AG04449 (cell line): Measurements from ENCODE around the gene XAGE5.
"Not testable (repeated sequence)": the region's sequence is repeated elsewhere in the genome, so short reads cannot be mapped to it uniquely, and the experiment has no call there.

Experiments used
- CTCF ChIA-PET: fragments of 350-600 bp; formaldehyde crosslinking; extraction: SDS; loops from one replicate; lab custom pipeline; 2021; ENCODE audit warnings: antibody characterized with exemption; lab: Yijun Ruan, JAX
- POLR2A ChIA-PET: fragments of 400-600, 350-600 bp; formaldehyde crosslinking; extraction: SDS; loops from one replicate; lab custom pipeline; 2020; ENCODE audit warnings: antibody characterized with exemption, inconsistent platforms; lab: Yijun Ruan, JAX
- DNase-seq: peaks from one replicate; pipeline ENCODE4 v3.0.0-alpha.2; 2010; ENCODE audit warnings: low read depth, low spot score
- H3K4me3 ChIP-seq: 2 replicates; pipeline ENCODE4 v1.5.1; 2011; ENCODE audit warnings: low read depth, mild to moderate bottlenecking, control low read depth, low read length
- CTCF ChIP-seq: IDR thresholded peaks from one replicate; pipeline ENCODE4 v1.5.1; 2011; ENCODE audit warnings: mild to moderate bottlenecking, moderate library complexity, low read length, control low read depth, inconsistent platforms; ENCODE audit not compliant: insufficient read depth; ENCODE audit errors: missing control alignments

XAGE5 gene

GRCh38 chrX:52830551-52830950 lies 19.5 kb downstream of the XAGE5 start:
- no peak for TF ChIP-seq CTCF
- no peak overlapping the region for H3K4me3 ChIP-seq
- no peak for DNase-seq
- POLR2A ChIA-PET: no interaction called here
- CTCF ChIA-PET: no interaction called here

GRCh38 chrX:52839137-52839536 lies 28.1 kb downstream of the XAGE5 start:
- H3K4me3 ChIP-seq: no peak overlapping the region
- ChIA-PET CTCF (no interaction called here), POLR2A (no interaction called here)
- TF ChIP-seq CTCF: no peak
- no peak for DNase-seq

- POLR2A ChIA-PET, CTCF ChIA-PET, DNase-seq, H3K4me3 ChIP-seq: not testable (repeated sequence)
Observed at GRCh38 chrX:52843619-52844018, 32.5 kb downstream of the XAGE5 start.

GRCh38 chrX:52852110-52852860 lies 41.2 kb downstream of the XAGE5 start:
- no peak for DNase-seq
- POLR2A ChIA-PET: no interaction called here
- H3K4me3 ChIP-seq: no peak overlapping the region
- TF ChIP-seq CTCF: no peak
- CTCF ChIA-PET: no interaction called here

- H3K4me3 ChIP-seq, CTCF ChIA-PET, DNase-seq, POLR2A ChIA-PET: not testable (repeated sequence)
Observed at GRCh38 chrX:52856991-52857525, 46.0 kb downstream of the XAGE5 start.

GRCh38 chrX:52865343-52865998 lies 54.4 kb downstream of the XAGE5 start:
- POLR2A ChIA-PET: no interaction called here
- no peak for DNase-seq
- CTCF ChIA-PET: no interaction called here
- TF ChIP-seq CTCF: no peak
- no peak overlapping the region for H3K4me3 ChIP-seq
